GM13977 (cell line): ENCODE results near the gene LRP1-AS.

Source experiments
- DNase-seq: peaks from one replicate; pipeline ENCODE4 v3.0.0; 2012; ENCODE audit warnings: low spot score
- CTCF ChIP-seq: IDR thresholded peaks from 2 replicates; pipeline ENCODE4 v1.5.1; 2012; ENCODE audit warnings: mild to moderate bottlenecking, control low read depth; ENCODE audit not compliant: insufficient read depth; ENCODE audit errors: extremely low read depth, missing control alignments
- in situ Hi-C: fragments of 300-500 bp; cut with MboI; formaldehyde crosslinking; loops from one replicate; pipeline ENCODE4 v1.12.0; 2022; ENCODE audit warnings: low sequenced_read_pairs, low pct_unique_long_range_greater_than_20kb, mixed read lengths, inconsistent platforms; ENCODE audit not compliant: unreplicated experiment

Gene LRP1-AS

DNA sequence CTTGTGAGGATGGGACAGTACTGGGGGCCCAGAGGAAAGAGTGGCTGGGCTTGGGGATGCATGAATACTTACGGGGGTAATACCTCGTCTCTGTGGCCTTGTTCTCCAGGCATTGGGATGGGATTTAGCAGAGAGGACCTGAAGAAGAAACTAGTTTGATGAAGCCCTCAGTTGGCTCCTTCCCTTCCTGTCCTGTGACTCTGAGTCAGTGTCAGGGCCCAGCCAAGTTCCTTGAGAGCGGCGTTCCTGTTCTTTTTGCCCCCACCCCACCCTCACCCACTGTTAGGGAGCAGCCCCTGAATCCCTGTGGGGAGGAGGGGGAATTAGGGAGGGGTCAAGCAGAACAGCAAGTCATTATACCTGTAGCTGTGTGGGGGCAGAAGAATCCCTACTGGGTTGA is 5.2 kb upstream of the LRP1-AS start:
- in situ Hi-C loops = no loop called here
- TF ChIP-seq CTCF = no peak
- no peak for DNase-seq

GRCh38 chr12:57151741-57152630 is 4.6 kb upstream of the LRP1-AS start:
- TF ChIP-seq CTCF = no peak
- DNase-seq = no peak
- in situ Hi-C loops = no loop called here

DNA sequence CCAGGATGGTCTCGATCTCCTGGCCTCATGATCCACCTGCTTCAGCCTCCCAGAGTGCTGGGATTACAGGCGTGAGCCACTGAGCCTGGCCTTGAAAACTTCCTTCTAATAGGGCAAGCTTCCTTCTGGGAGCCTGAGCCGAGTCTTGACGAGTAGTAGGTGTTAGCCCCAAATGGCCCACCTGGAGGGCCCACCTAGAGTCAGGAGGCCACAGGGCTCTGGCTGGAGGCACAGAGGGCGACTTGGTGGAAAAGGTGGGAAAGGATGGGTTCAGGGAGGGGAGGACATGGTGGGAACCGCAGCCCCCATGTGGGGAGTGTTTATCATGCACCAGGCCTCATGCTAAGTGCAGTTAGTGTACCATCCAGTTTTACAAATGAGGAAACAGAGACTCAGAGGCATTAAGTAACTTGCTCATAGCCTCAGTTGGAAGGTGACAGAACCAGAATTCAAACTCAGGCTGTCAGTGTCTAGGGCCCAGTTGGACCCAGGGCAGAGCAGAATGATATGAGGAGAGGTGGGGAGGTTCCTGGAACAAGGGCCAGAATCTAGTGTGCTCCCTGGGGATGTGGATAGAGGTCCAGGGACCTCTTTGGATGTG is 3.1 kb upstream of the LRP1-AS start:
- in situ Hi-C loops = no loop called here
- TF ChIP-seq CTCF = no peak
- DNase-seq = no peak

DNA sequence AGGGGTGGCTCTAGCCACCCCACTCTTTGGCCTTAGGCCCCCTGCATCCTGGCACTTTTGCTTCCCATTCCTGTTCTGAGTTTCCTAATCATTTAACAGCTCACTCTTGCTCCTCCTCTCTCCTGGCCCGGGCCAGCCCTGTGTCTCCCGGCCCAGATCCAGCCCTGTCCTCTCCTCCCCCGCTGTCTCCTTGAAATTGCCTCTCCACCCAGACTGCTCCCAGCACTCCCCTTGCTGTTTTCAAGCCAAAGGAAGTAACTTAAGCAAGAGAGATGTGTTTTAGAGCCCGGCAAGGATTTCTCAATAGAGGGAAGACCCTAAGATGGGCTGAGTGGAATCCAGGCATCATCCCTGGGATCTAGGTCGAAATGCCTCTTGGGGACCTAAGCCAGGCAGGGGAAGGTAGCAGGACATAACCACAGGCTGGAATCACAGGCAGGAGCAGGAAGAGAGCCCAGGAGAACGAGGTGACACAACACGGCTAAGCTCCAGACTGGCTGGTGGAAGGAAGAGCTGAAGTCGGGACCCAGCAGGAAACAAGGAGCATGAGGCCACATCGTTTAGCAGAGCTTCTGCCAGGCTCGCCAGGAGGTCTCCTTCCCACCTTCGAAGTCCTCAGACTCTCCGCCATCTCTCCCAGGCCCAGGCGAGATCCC is 2.0 kb upstream of the LRP1-AS start:
- no peak for DNase-seq
- TF ChIP-seq CTCF = no peak
- in situ Hi-C loops = no loop called here

DNA sequence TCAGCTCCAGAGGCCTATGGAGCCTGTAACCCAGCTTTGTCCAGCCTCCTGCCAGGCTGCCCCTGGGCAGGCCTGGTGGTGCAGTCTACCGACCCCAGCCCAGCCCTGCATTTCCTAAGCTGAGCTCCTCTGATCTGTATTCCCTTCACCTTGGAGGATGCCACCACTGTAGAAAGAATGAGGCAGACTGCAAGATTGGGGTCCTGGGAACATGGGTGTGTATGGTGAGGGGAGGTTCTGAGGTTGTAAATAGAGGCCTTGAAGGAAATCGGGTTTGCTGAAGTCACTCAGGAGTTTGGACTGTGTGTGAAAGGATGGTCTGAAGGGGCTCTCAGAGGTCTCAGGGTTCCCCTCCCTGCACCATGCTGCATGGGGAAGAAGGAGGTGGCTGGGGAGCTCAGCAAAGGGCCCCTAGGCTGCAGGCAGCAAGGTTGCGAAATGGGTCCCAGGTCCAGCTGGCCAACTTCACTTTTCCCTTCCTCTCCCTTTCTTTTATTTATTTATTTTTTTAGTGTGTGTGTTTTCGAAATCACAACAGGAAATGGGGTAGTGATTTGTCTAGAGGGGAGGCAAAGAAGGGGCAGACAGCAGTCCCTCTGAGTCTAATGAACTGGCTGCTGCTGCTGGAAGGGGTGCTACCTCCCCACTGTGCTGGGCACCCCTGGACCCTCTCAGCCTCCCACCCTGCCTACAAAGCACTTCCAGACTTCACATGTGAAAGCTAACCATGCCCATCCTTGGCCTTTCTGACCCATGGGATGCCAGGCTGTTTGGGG is 1.2 kb upstream of the LRP1-AS start:
- DNase-seq = no peak
- no peak for TF ChIP-seq CTCF
- in situ Hi-C loops = no loop called here

- in situ Hi-C loops = no loop called here
- TF ChIP-seq CTCF = no peak
- no peak for DNase-seq
Measured at GRCh38 chr12:57146092-57146491, 1.3 kb downstream of the LRP1-AS start.
